ENCODE measurements around the gene TEDC1.

The TEDC1 gene

GRCh38 chr14:105492971-105493871, 2.2 kb downstream of the TEDC1 start:
- no peak for DNase-seq (ENCODE audit: low read depth)
- no peak for TF ChIP-seq CTCF (conservative IDR thresholded peaks at IDR 0.05; ENCODE audit: low read depth, low read length)
- H3K4me3 ChIP-seq (ENCODE audit: low read length), result no peak overlapping the region

GRCh38 chr14:105493921-105494605, 3.0 kb downstream of the TEDC1 start:
- no peak overlapping the region for H3K4me3 ChIP-seq (ENCODE audit: low read length)
- no peak for DNase-seq (ENCODE audit: low read depth)
- no peak for TF ChIP-seq CTCF (conservative IDR thresholded peaks at IDR 0.05; ENCODE audit: low read depth, low read length)

DNA sequence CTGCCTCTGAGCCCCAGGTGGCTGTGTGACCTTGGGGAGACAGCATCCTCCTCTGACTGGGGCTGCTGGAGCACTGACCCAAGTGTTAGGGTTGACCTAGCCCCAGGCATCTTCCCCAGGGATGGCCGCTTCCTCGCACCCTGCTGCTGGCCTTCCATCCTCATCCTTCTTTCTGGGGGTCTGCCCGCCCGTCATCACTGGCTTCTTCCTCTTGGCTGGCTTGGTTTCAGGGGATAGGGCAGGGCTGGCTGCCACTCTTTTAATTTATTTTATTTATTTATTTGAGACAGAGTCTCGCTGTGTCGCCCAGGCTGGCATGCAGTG, 3.5 kb downstream of the TEDC1 start:
- H3K4me3 ChIP-seq (ENCODE audit: low read length), result no peak overlapping the region
- no peak for DNase-seq (ENCODE audit: low read depth)
- no peak for TF ChIP-seq CTCF (conservative IDR thresholded peaks at IDR 0.05; ENCODE audit: low read depth, low read length)

GRCh38 chr14:105495101-105495989, 4.3 kb downstream of the TEDC1 start:
- no peak for DNase-seq (ENCODE audit: low read depth)
- no peak overlapping the region for H3K4me3 ChIP-seq (ENCODE audit: low read length)
- no peak for TF ChIP-seq CTCF (conservative IDR thresholded peaks at IDR 0.05; ENCODE audit: low read depth, low read length)

DNA sequence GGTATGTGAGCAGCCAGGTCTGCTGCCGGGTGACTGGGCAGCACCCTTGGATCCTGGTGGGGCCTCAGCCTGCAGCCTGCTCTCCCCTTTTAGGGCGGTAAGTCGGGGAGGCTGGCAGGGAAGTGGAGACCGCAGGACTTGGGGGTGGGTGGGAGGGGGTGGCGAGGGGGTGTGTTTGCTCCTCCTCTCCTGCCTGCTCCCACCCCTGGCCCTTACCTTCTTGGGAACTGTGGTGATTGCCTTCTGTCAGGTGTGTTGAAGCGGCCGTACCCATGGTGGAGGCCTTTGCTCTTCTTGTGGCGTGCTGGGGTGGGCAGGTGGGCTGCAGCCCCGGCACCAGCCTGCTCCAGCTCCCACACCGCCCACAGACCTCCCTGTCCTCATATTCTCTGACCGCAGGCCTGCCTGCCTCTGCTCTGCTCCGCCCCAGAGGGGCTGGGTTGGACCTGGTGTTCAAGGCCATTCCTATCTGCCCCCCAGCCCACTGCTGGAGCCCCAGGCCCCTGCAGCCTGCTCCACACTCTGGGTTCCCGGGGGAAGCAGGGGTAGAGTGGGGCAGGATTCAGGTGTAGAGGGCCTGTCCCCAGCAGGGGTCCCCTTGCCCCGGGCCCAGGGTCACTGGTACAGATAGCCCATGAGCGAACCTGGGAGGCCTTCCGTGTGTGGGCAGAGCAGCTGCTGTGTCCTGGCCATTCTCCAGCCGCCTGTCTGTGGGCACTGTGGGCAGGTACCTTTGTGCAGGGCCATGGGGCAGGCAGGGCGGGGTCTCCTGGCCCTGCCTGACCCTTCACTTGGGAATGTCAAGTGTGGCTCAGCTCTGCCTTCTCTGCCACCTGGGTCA, 5.2 kb downstream of the TEDC1 start:
- no peak overlapping the region for H3K4me3 ChIP-seq (ENCODE audit: low read length)
- no peak for TF ChIP-seq CTCF (conservative IDR thresholded peaks at IDR 0.05; ENCODE audit: low read depth, low read length)
- no peak for DNase-seq (ENCODE audit: low read depth)

GRCh38 chr14:105496831-105497591, 6.0 kb downstream of the TEDC1 start:
- DNase-seq (ENCODE audit: low read depth), result no peak
- TF ChIP-seq CTCF (conservative IDR thresholded peaks at IDR 0.05; ENCODE audit: low read depth, low read length), result no peak
- H3K4me3 ChIP-seq (ENCODE audit: low read length), result no peak overlapping the region
